SK-N-SH (cell line): Measurements from ENCODE around the gene NFATC3. TPM values are rescaled to one million over a fixed set of nuclear protein-coding genes. Genes with fewer than 3 reads are reported as not detected.
A peak's percentile ranks its signal among the peaks of the same experiment; 100 is the strongest.

Source experiments
- CTCF ChIA-PET: fragments of 300-600, 350-600 bp; formaldehyde crosslinking; extraction: SDS; loops from one replicate; lab custom pipeline; 2021; lab: Yijun Ruan, JAX
- POLR2A ChIA-PET: fragments of 350-600 bp; sonication (Branson Sonifier 250); formaldehyde crosslinking; extraction: SDS; loops from one replicate; lab custom pipeline; 2020; ENCODE audit warnings: antibody characterized with exemption, inconsistent platforms; lab: Yijun Ruan, JAX
- DNase-seq: peaks from one replicate; pipeline ENCODE4 v3.0.0; 2012
- H2AFZ ChIP-seq: fragments of 200-600 bp; sonication (generic); 2 replicates; pipeline ENCODE4 v1.8.1; 2016; ENCODE audit warnings: antibody characterized with exemption, mild to moderate bottlenecking, low read depth
- H3F3A ChIP-seq: fragments of 200-600 bp; sonication (generic); replicated peaks from 2 replicates; pipeline ENCODE3; 2016; ENCODE audit warnings: antibody characterized with exemption, mild to moderate bottlenecking; ENCODE audit not compliant: insufficient read depth
- H3K27ac ChIP-seq, 2 experiments: fragments of 200-500 bp in 1 of 2; fragments of 200-600 bp in 1 of 2; sonication (Bioruptor generic) in 1 of 2; sonication (generic), shearing (Covaris generic) in 1 of 2; 2 replicates each; pipeline versions ENCODE4 v1.5.1 to v1.6.1; 2014 to 2016; ENCODE audit warnings: low read depth in 2 of 2, inconsistent platforms in 1 of 2, low read length in 1 of 2, mild to moderate bottlenecking in 1 of 2, mixed read lengths in 1 of 2
- H3K27me3 ChIP-seq: fragments of 200-600 bp; sonication (generic), shearing (Covaris generic); 2 replicates; pipeline ENCODE4 v1.6.1; 2016; ENCODE audit warnings: mixed run types; ENCODE audit not compliant: insufficient read depth
- H3K36me3 ChIP-seq, 2 experiments: fragments of 200-500 bp in 1 of 2; fragments of 200-600 bp in 1 of 2; sonication (Bioruptor generic) in 1 of 2; sonication (generic) in 1 of 2; replicated peaks in 1 of 2; 2 replicates each; pipeline versions ENCODE3 to v1.5.1; 2014 to 2016; ENCODE audit warnings: low read length in 1 of 2, mild to moderate bottlenecking in 1 of 2; ENCODE audit not compliant: insufficient read depth in 2 of 2, control insufficient read depth in 1 of 2
- H3K4me1 ChIP-seq, 2 experiments: fragments of 200-500 bp in 1 of 2; fragments of 200-600 bp in 1 of 2; sonication (Bioruptor generic) in 1 of 2; sonication (generic), shearing (Covaris generic) in 1 of 2; 2 replicates each; pipeline versions ENCODE4 v1.5.1 to v1.6.1; 2014 to 2016; ENCODE audit warnings: low read depth in 1 of 2, low read length in 1 of 2, mixed run types in 1 of 2; ENCODE audit not compliant: insufficient read depth in 2 of 2, control insufficient read depth in 1 of 2
- H3K4me2 ChIP-seq: fragments of 200-600 bp; sonication (generic), shearing (Covaris generic); 2 replicates; pipeline ENCODE4 v1.6.1; 2017; ENCODE audit warnings: mixed run types
- H3K4me3 ChIP-seq, 2 experiments: fragments of 200-500 bp in 1 of 2; fragments of 200-600 bp in 1 of 2; sonication (Bioruptor generic) in 1 of 2; sonication (generic), shearing (Covaris generic) in 1 of 2; 2 replicates each; pipeline versions ENCODE4 v1.5.1 to v1.8.1; 2014 to 2016; ENCODE audit warnings: low read depth in 2 of 2, inconsistent platforms in 1 of 2, low read length in 1 of 2, mild to moderate bottlenecking in 1 of 2, mixed read lengths in 1 of 2, moderate library complexity in 1 of 2
- H3K79me2 ChIP-seq: fragments of 200-600 bp; sonication (generic); 2 replicates; pipeline ENCODE4 v1.8.1; 2017; ENCODE audit warnings: mild to moderate bottlenecking; ENCODE audit not compliant: insufficient read depth
- H3K9ac ChIP-seq: fragments of 200-600 bp; sonication (generic); 2 replicates; pipeline ENCODE4 v1.6.1; 2017; ENCODE audit warnings: mixed run types
- H3K9me2 ChIP-seq: fragments of 200-600 bp; sonication (generic); 2 replicates; pipeline ENCODE4 v1.6.1; 2017; ENCODE audit warnings: mixed run types
- H3K9me3 ChIP-seq: fragments of 200-600 bp; sonication (generic); 2 replicates; pipeline ENCODE4 v1.6.1; 2017; ENCODE audit warnings: mixed run types, mild to moderate bottlenecking, moderate library complexity
- H4K20me1 ChIP-seq: fragments of 200-600 bp; sonication (generic); 2 replicates; pipeline ENCODE4 v1.6.1; 2017; ENCODE audit warnings: mild to moderate bottlenecking, mixed run types; ENCODE audit not compliant: insufficient read depth
- EZH2phosphoT487 ChIP-seq: fragments of 200-600 bp; sonication (generic); IDR thresholded peaks from 2 replicates; pipeline ENCODE4 v1.6.1; 2017; ENCODE audit warnings: low read depth, mixed run types, mild to moderate bottlenecking, antibody characterized with exemption, moderate library complexity, borderline replicate concordance
- FOSL2 ChIP-seq: IDR thresholded peaks from 2 replicates; pipeline ENCODE4 v1.4.0; 2012; ENCODE audit warnings: low read depth, mild to moderate bottlenecking, moderate library complexity, borderline replicate concordance
- FOXM1 ChIP-seq: IDR thresholded peaks from 2 replicates; pipeline ENCODE4 v1.4.0; 2012; ENCODE audit warnings: low read depth, mild to moderate bottlenecking
- GABPA ChIP-seq: IDR thresholded peaks from 2 replicates; pipeline ENCODE4 v1.4.0; 2012; ENCODE audit warnings: low read depth, mild to moderate bottlenecking
- MEF2A ChIP-seq: IDR thresholded peaks from 2 replicates; pipeline ENCODE4 v1.4.0; 2012; ENCODE audit warnings: low read depth, borderline replicate concordance
- RCOR1 ChIP-seq: fragments of 150-350 bp; IDR thresholded peaks from 2 replicates; pipeline ENCODE4 v1.6.1; 2017; ENCODE audit warnings: antibody characterized with exemption, low read length
- REST ChIP-seq: IDR thresholded peaks from 2 replicates; pipeline ENCODE4 v1.6.1; 2012; ENCODE audit warnings: mild to moderate bottlenecking, low read depth, low read length, moderate library complexity
- RXRA ChIP-seq: IDR thresholded peaks from 2 replicates; pipeline ENCODE4 v1.4.0; 2012; ENCODE audit warnings: low read depth, mild to moderate bottlenecking, borderline replicate concordance
- TCF12 ChIP-seq: IDR thresholded peaks from 2 replicates; pipeline ENCODE4 v1.4.0; 2012
- TEAD4 ChIP-seq: IDR thresholded peaks from 2 replicates; pipeline ENCODE4 v1.4.0; 2012; ENCODE audit warnings: mild to moderate bottlenecking, borderline replicate concordance; ENCODE audit not compliant: insufficient read depth
- USF2 ChIP-seq: fragments of 150-350 bp; IDR thresholded peaks from 2 replicates; pipeline ENCODE4 v1.6.1; 2017; ENCODE audit warnings: antibody characterized with exemption, low read length, low read depth, borderline replicate concordance
- WGBS: methylation state at CpG from one replicate; pipeline ENCODE4 v1.1.6; 2017; ENCODE audit warnings: low lambda C conversion rate; 5-methylcytosine and 5-hydroxymethylcytosine counted together
- polyA plus RNA-seq, 3 experiments: library from polyadenylated mRNA; depleted of rRNA; stranded (reverse); fragments of >200 nt; gene quantifications; 2 replicates each; pipeline ENCODE4 v1.2.3, GENCODE V29; 2012
- TF ChIP-seq, protein P1 (sequence below): fragments of 150-350 bp; IDR thresholded peaks from 2 replicates; pipeline ENCODE4 v1.6.1; 2016; ENCODE audit warnings: mild to moderate bottlenecking, low read depth, low read length
- TF ChIP-seq, protein P2 (sequence below): IDR thresholded peaks from 2 replicates; pipeline ENCODE4 v1.4.0; 2012; ENCODE audit warnings: low read depth
- TF ChIP-seq, protein P3 (sequence below): IDR thresholded peaks from 2 replicates; pipeline ENCODE4 v1.4.0; 2012; ENCODE audit warnings: low read depth, borderline replicate concordance
- TF ChIP-seq, protein P4 (sequence below): IDR thresholded peaks from 2 replicates; pipeline ENCODE4 v1.4.0; 2012; ENCODE audit warnings: low read depth, borderline replicate concordance

Gene NFATC3
- polyA plus RNA-seq, 1 of the 3 experiments (the other 2 are of a cell fraction) = 5.7 TPM

- DNase-seq = no peak
- Histone ChIP-seq H3K27ac (peak overlapping the region in 1 of 2 experiments; percentile 25; a peak in 1 of 4 replicates), H3K27me3 (no peaks in the 10 kb centered on the region), H3K79me2 (no peaks in the 10 kb centered on the region), H4K20me1 (no peaks in the 10 kb centered on the region), H3K9ac (no peak overlapping the region), H3F3A (peaks cover 9% of the 10 kb centered on the region), H3K4me1 (peaks cover 0 to 12% of the 10 kb centered on the region in 2 experiments; a peak in 2 of 4 replicates), H3K4me3 (no peak overlapping the region), H3K4me2 (0 out of 2 replicates have a peak overlapping the region, but pooled peaks have one; percentile 22), H2AFZ (no peak overlapping the region), H3K36me3 (peaks cover 13 to 41% of the 10 kb centered on the region in 2 experiments), H3K9me2 (no peaks in the 10 kb centered on the region), H3K9me3 (no peaks in the 10 kb centered on the region)
- ChIA-PET CTCF (interaction anchor here (0.9 to 1.3 kb wide), 5 partner anchors 10 to 188 kb away, joined by 3 to 4 read pairs (median 3); no protein-coding TSS in a partner anchor), POLR2A (interaction anchor here (1.0 kb wide), 1 partner anchor 13 kb away, joined by 3 read pairs; the partner anchor contains the start of gene NFATC3)
- 81% methylated on average over 1 of the region's 1 CpG for WGBS
- TF ChIP-seq TCF12 = no peak
- TF ChIP-seq USF2 = no peak
- no peak for TF ChIP-seq RCOR1
- TF ChIP-seq, protein P1, sequence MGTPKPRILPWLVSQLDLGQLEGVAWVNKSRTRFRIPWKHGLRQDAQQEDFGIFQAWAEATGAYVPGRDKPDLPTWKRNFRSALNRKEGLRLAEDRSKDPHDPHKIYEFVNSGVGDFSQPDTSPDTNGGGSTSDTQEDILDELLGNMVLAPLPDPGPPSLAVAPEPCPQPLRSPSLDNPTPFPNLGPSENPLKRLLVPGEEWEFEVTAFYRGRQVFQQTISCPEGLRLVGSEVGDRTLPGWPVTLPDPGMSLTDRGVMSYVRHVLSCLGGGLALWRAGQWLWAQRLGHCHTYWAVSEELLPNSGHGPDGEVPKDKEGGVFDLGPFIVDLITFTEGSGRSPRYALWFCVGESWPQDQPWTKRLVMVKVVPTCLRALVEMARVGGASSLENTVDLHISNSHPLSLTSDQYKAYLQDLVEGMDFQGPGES = no peak
- no peak for TF ChIP-seq TEAD4
Measured at GRCh38 chr16:68071518-68071901, 13.7 kb upstream of the NFATC3 start.

- peaks cover 0 to 12% of the 10 kb centered on the region in 2 experiments; a peak in 2 of 4 replicates for H3K4me1 ChIP-seq
- ChIA-PET CTCF (interaction anchor here (1.0 kb wide), 2 partner anchors 10 to 31 kb away, joined by 3 read pairs; no protein-coding TSS in a partner anchor), POLR2A (interaction anchor here (1.0 kb wide), 1 partner anchor 13 kb away, joined by 3 read pairs; the partner anchor contains the start of gene NFATC3)
- no peak for DNase-seq
- H3K4me2 ChIP-seq = 0 out of 2 replicates have a peak overlapping the region, but pooled peaks have one; percentile 22
- H3K36me3 ChIP-seq = peaks cover 13 to 41% of the 10 kb centered on the region in 2 experiments
- H3K79me2 ChIP-seq = no peaks in the 10 kb centered on the region
- no peaks in the 10 kb centered on the region for H3K9me2 ChIP-seq
- no peaks in the 10 kb centered on the region for H3K9me3 ChIP-seq
- H3K27me3 ChIP-seq = no peaks in the 10 kb centered on the region
- no peak overlapping the region for H3K4me3 ChIP-seq
- peaks cover 9% of the 10 kb centered on the region for H3F3A ChIP-seq
- no peak overlapping the region for H3K9ac ChIP-seq
- no peak overlapping the region for H2AFZ ChIP-seq
- 91% methylated on average over 4 of the region's 9 CpGs for WGBS
- H3K27ac ChIP-seq = peak overlapping the region in 1 of 2 experiments; percentile 25; a peak in 1 of 4 replicates
- no peaks in the 10 kb centered on the region for H4K20me1 ChIP-seq
- TF ChIP-seq MEF2A (no peak), REST (peak; percentile 31; the same call in 1 of the 2 replicates), GABPA (no peak), EZH2phosphoT487 (no peak), FOSL2 (peak; percentile 14; the same call in 1 of the 2 replicates), RXRA (no peak; the same call in 1 of the 2 replicates), FOXM1 (no peak), TCF12 (no peak; the same call in 1 of the 2 replicates)
- TF ChIP-seq, protein P2, sequence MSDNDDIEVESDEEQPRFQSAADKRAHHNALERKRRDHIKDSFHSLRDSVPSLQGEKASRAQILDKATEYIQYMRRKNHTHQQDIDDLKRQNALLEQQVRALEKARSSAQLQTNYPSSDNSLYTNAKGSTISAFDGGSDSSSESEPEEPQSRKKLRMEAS = no peak; the same call in 1 of the 2 replicates
- TF ChIP-seq, protein P3, sequence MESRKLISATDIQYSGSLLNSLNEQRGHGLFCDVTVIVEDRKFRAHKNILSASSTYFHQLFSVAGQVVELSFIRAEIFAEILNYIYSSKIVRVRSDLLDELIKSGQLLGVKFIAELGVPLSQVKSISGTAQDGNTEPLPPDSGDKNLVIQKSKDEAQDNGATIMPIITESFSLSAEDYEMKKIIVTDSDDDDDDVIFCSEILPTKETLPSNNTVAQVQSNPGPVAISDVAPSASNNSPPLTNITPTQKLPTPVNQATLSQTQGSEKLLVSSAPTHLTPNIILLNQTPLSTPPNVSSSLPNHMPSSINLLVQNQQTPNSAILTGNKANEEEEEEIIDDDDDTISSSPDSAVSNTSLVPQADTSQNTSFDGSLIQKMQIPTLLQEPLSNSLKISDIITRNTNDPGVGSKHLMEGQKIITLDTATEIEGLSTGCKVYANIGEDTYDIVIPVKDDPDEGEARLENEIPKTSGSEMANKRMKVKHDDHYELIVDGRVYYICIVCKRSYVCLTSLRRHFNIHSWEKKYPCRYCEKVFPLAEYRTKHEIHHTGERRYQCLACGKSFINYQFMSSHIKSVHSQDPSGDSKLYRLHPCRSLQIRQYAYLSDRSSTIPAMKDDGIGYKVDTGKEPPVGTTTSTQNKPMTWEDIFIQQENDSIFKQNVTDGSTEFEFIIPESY = no peak
- TF ChIP-seq, protein P4, sequence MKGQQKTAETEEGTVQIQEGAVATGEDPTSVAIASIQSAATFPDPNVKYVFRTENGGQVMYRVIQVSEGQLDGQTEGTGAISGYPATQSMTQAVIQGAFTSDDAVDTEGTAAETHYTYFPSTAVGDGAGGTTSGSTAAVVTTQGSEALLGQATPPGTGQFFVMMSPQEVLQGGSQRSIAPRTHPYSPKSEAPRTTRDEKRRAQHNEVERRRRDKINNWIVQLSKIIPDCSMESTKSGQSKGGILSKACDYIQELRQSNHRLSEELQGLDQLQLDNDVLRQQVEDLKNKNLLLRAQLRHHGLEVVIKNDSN = no peak
Measured at GRCh38 chr16:68072038-68072695, 13.0 kb upstream of the NFATC3 start.
